Psoas muscle (tissue), 8 donors: ENCODE measurements around the gene MAP3K5. TPM values are rescaled to one million over a fixed set of nuclear protein-coding genes. Genes with fewer than 3 reads are reported as not detected.
A peak's percentile ranks its signal among the peaks of the same experiment; 100 is the strongest.

Experiments used
- ATAC-seq, 4 donors: fragments of 200-7000 bp; cut with Tn5 transposase; one replicate each; pipeline ENCODE4 v1.9.1; 2020; ENCODE audit warnings: moderate library complexity in 3 of 4, mild to moderate bottlenecking in 2 of 4
- DNase-seq, 2 donors: peaks; one replicate each; pipeline ENCODE4 v3.0.0-alpha.2; 2020
- H3K27ac ChIP-seq: fragments of 200-600 bp; one replicate; pipeline ENCODE4 v1.8.0; 2022
- H3K27me3 ChIP-seq, 3 donors: fragments of 200-600 bp in 1 of 3; one replicate each; pipeline versions ENCODE4 v1.6.1 to v1.8.0; 2013 to 2022; ENCODE audit warnings: low read length in 2 of 3, mild to moderate bottlenecking in 2 of 3, moderate library complexity in 1 of 3; ENCODE audit not compliant: insufficient read depth in 3 of 3
- H3K36me3 ChIP-seq, 2 donors: fragments of 200-600 bp in 1 of 2; one replicate each; pipeline versions ENCODE4 v1.6.1 to v1.8.0; 2013 to 2022; ENCODE audit warnings: low read depth in 1 of 2, mild to moderate bottlenecking in 1 of 2, moderate library complexity in 1 of 2; ENCODE audit not compliant: insufficient read depth in 1 of 2
- H3K4me1 ChIP-seq: fragments of 200-600 bp; one replicate; pipeline ENCODE4 v1.8.0; 2022
- H3K4me3 ChIP-seq: fragments of 200-600 bp; one replicate; pipeline ENCODE4 v1.8.0; 2022; ENCODE audit warnings: mild to moderate bottlenecking
- H3K9me3 ChIP-seq: fragments of 200-600 bp; one replicate; pipeline ENCODE4 v1.8.0; 2022
- CTCF ChIP-seq: fragments of 200-600 bp; IDR thresholded peaks from one replicate; pipeline ENCODE4 v1.8.0; 2022; ENCODE audit warnings: antibody characterized with exemption
- WGBS, 3 donors: extraction: QIAGEN DNeasy Blood & Tissue Kit; methylation state at CpG; one replicate each; pipeline versions ENCODE4 v1.1.6 to v1.1.7; 2013; 5-methylcytosine and 5-hydroxymethylcytosine counted together
- intact Hi-C, 2 donors: fragments of 100-400 bp; cut with DNase I; formaldehyde crosslinking; loops; one replicate each; pipeline versions ENCODE4 v1.11.0 to v1.14.2; 2022
- polyA plus RNA-seq, 3 donors: library from polyadenylated mRNA; stranded (reverse); fragments of 200-250 nt; gene quantifications; one replicate each; pipeline ENCODE4 v1.2.3, GENCODE V29; 2013
- total RNA-seq, 4 donors: library from RNA; stranded (reverse); fragmentation: NEBNext Ultra II Directional in 2 of 4; extraction: Animal tissue kit (Norgen Biotek cat#: 25700) in 2 of 4; gene quantifications; one replicate each; pipeline versions ENCODE4 v1.2.1 to v1.2.4, GENCODE V29; 2021 to 2023
- donor health status: healthy with polysubstance abuse.
- donor health status: DM: no; HTN: no; CAD: no; lungs with moderate emphysema.
- donor health status: Bipolar disorder and iron deficiency.
- donor health status: healthy.
- donor health status: DM: yes; HTN: yes; CAD: no.
- donor health status: DM: no; HTN: no; CAD: no.
- donor health status: DM: no; HTN: no; CAD: no.
- donor health status: DM: yes; HTN: yes; CAD: no.

Gene MAP3K5
- total and polyA plus RNA-seq, 7 donors: 0.91 to 8.3 (median 3.8) TPM

GRCh38 chr6:136641873-136642465 lies 150.3 kb downstream of the MAP3K5 start:
- TF ChIP-seq CTCF: no peak
- Histone ChIP-seq H3K36me3 (peaks cover 0 to 2% of the 10 kb centered on the region in 2 donors), H3K4me3 (no peak overlapping the region), H3K9me3 (no peaks in the 10 kb centered on the region), H3K27me3 (no peaks in the 10 kb centered on the region), H3K4me1 (peaks cover 11% of the 10 kb centered on the region), H3K27ac (no peak overlapping the region)
- no peak for DNase-seq
- WGBS, 3 donors: 98 to 99% (median 98%) methylated on average over 3 of the region's 3 CpGs
- no peak for ATAC-seq
- intact Hi-C loops: no loop called here

- H3K4me3 ChIP-seq: no peak overlapping the region
- peaks cover 0 to 10% of the 10 kb centered on the region in 2 donors for H3K36me3 ChIP-seq
- no peak for DNase-seq
- intact Hi-C loops: no loop called here
- peaks cover 5% of the 10 kb centered on the region for H3K4me1 ChIP-seq
- no peak for ATAC-seq
- 90 to 93% (median 92%) methylated on average over 3 of the region's 3 CpGs for WGBS, 3 donors
- H3K27ac ChIP-seq: no peak overlapping the region
- no peaks in the 10 kb centered on the region for H3K27me3 ChIP-seq
- no peak for TF ChIP-seq CTCF
- no peaks in the 10 kb centered on the region for H3K9me3 ChIP-seq
Measured at GRCh38 chr6:136641166-136641565, 151.1 kb downstream of the MAP3K5 start.

- ATAC-seq: peak; percentile 52 to 71 (median 66)
Measured at GRCh38 chr6:136640132-136640915, 152.0 kb downstream of the MAP3K5 start.

GRCh38 chr6:136639702-136640101 lies 152.6 kb downstream of the MAP3K5 start:
- H3K36me3 ChIP-seq: peaks cover 0 to 20% of the 10 kb centered on the region in 2 donors
- H3K4me1 ChIP-seq: peaks cover 5% of the 10 kb centered on the region
- intact Hi-C loops: no loop called here
- ATAC-seq (no peak), DNase-seq (no peak)
- H3K27me3 ChIP-seq: no peaks in the 10 kb centered on the region
- H3K27ac ChIP-seq: no peak overlapping the region
- H3K9me3 ChIP-seq: no peaks in the 10 kb centered on the region
- TF ChIP-seq CTCF: no peak
- H3K4me3 ChIP-seq: no peak overlapping the region
- 75 to 84% (median 82%) methylated on average over 3 of the region's 3 CpGs for WGBS, 3 donors

More at GRCh38 chr6:136640132-136640915, 152.0 kb downstream of the MAP3K5 start:
- Histone ChIP-seq H3K27ac (no peak overlapping the region), H3K27me3 (no peaks in the 10 kb centered on the region), H3K36me3 (peaks cover 0 to 18% of the 10 kb centered on the region in 2 donors), H3K4me3 (no peak overlapping the region), H3K4me1 (peaks cover 5% of the 10 kb centered on the region), H3K9me3 (no peaks in the 10 kb centered on the region)
- DNase-seq: peak in 1 of 2 donors; percentile 38
- TF ChIP-seq CTCF: no peak
- intact Hi-C loops: no loop called here
- WGBS, 3 donors: 63 to 71% (median 64%) methylated on average over 5 of the region's 5 CpGs
